ENCODE measurements around the gene MRPS18C. TPM values are rescaled to one million over a fixed set of nuclear protein-coding genes. Genes with fewer than 3 reads are reported as not detected.

Gene MRPS18C
- polyA plus RNA-seq (2014; cell fraction: cytosol; rRNA removed), result 27.2 and 95.7 TPM in 2 replicates
- polyA plus RNA-seq (2014; cell fraction: nucleus; rRNA removed), result 20.8 and 33.3 TPM in 2 replicates

DNA sequence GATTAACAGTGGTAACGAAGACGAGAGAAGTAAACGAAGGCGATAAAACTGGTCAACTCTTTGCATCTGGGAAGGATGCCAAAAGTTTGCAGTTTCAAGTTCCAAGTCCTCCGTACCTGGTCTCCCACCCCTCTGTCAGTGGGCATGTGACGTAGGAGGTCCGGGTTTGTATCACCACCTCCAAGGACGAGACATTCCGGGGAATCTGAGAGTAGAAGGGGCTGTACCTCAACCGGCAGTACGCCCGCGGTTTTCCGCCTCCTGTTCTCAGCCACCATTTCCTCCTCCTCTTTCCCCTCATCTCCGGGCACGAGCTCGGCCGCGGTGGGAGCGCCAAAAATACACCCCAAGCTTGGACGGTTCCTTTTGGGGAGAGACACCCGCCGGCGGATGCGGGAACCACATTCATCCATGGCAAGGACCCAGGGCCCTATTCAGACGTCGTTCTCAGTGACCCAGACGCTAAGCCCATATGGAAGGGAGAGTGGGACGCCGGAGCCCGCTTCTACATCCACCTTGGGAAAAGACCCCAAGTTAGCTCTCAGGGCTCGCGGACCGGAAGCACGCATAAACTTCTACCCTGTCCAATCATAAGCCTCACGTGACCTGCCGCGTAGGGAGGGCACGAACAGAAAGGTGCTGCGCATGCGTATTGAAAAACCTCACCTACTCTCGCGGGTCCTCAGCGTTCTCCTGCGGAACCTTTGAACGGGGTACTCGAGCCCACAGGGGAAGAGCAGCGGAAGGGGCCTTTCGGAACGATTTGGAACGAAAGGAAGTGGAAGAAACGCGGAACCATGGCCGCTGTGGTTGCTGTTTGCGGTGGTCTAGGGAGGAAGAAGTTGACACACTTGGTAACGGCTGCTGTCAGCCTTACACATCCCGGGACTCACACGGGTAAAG is at the start of gene MRPS18C, which contains the start of gene HELQ:
Gene MRPS18C, plus strand, starts transcription at position 778 of the 903 bp plus-strand sequence. Its CDS starts 20 bp downstream, at position 798.
Gene HELQ, minus strand, starts transcription at position 543 of the 903 bp plus-strand sequence. Its CDS starts 130 bp downstream, at position 413.
- DNase-seq (ENCODE audit: low spot score), result peak; percentile 98

DNA sequence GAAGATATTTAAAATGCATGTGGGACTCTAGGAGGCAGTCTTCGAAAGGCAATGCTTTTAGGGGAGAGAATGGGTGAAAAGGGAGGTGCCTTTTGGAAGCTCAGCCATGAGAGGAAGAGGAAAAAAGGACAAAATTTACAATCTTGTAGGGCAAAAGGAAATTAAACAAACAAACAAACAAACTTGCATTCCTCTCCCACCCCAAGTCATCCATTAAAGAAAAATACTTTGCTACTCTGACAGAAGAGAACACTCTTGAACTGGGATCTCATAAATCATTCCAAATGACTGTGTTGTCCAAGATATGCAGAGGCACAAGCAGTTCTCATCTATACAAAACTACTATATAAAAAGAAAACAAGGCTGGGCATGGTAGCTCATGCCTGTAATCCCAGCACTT is 47.0 kb upstream of the MRPS18C start:
- DNase-seq (ENCODE audit: low spot score), result no peak

GRCh38 chr4:83413676-83414075 is 42.2 kb upstream of the MRPS18C start:
- no peak for DNase-seq (ENCODE audit: low spot score)

DNA sequence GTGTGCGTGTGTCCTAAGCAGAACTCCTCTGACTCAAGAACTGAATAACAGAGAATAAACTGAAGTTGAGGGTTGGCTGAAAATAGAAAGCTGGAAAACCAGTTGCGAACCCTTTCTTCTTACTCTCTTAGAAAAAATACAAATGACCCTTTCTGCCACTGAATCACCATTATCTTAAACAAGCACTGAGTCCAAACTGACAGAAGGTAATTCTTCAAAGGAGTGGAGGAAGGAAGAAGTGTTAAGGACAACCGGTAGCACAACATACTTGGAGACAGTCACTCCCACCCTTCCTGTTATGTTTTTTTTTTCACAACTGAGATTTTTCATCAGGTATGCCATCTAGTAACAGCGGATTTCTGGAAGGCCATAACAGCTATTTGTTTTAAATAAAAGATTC is 38.3 kb upstream of the MRPS18C start:
- no peak for DNase-seq (ENCODE audit: low spot score)

DNA sequence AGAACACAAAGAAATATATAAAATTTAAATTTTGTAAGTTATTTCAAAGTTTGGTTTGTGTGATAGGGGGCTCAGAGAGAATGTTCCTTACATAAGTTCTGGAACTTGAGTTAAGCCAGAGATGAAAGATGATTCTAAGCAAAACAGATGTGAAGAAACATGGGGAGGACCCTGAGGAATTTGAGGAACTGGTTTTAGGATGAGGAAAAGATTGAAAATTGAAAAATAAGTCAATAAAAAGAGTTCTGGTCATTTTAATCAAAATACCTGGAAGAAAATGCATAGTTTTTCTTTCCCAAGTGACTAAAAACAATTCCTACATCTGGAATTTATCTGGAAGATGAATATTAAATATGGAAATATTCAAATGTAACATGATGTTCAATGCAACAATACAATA is 37.6 kb upstream of the MRPS18C start:
- no peak for DNase-seq (ENCODE audit: low spot score)

GRCh38 chr4:83431200-83431599 is 24.7 kb upstream of the MRPS18C start:
- no peak for DNase-seq (ENCODE audit: low spot score)

DNA sequence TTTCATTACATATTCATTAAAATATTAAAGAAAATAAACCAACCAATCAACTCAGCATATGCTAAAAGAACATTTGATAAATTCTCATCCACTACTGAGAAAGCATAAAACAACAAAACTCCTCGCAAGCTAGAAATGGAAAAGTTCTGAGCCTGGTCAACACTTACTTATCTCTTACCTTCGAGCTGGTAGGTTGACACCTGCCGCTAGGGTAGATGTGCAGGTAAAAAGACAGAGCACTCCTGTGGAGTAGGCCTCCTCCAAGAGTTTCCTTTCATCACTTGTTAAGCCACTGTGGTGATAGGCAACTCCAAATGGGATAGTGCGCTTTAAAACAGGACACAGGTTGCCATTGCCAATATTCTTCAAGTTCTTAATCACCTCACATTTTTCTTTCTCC is 19.2 kb upstream of the MRPS18C start:
- DNase-seq (ENCODE audit: low spot score), result no peak

DNA sequence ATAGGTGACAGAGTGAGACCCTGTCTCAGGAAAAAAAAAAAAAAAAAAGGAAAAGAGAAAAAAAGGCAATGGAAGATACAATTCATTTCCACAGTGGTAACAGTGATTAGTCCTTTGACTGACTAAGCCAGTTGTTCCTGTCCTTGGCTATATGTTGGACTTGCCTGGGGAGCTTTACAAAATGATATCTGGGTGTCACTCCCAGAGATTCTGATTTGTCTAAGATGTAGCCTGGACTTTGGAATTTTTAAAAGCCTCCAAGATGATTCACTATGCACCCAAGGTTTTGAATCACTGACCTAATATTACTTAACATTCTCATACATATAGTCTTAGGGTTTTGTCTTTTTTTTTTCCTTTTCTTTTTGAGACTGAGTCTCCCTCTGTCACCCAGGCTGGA is 17.1 kb upstream of the MRPS18C start:
- no peak for DNase-seq (ENCODE audit: low spot score)

DNA sequence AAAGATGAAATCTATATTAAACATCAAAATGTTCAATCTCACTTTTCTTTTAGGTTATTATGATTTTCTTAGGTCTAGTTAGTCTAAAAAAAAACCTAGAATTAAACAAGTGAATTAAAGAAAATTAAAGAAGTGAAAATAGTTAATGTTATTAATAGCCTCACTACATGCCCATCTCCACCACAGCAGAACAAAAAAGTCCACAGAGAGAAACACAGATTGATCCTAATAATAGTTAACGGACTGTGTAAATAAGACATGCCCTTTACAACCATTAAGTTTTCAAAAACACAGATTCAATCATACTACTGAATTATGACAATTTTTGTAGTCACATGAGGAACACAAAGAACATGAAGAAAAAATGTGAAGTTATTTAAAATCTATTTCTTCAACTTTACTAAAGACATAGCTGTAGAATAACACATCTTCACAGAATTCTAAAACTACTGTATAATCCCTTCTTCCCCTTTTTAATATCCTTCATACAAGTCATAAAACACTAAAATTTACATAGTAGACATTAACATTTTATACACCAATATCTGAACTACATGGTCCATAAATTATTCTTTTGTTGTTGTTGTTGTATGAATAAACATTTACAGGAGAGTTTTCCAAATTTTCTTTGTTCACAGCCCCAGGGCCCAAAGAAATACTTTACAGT is 15.6 kb upstream of the MRPS18C start:
- no peak for DNase-seq (ENCODE audit: low spot score)

DNA sequence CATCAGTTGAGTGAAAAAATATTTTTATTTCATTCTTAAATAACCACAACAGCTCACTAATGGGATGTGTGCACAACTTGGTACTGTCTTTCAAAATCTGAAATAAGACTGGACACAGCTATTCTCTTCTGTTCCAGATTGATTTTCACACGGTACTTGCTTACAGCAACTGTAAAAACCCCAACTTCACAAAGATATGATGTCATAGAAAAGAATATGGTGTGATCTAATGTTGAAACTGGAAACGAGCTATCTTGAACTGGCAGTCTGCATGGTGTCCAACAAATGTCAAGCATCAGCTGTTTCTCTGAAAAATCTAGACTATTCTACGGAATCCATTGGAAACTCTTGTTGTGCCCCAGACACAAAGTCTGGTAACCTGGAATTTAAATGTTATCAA is 15.0 kb upstream of the MRPS18C start:
- no peak for DNase-seq (ENCODE audit: low spot score)

DNA sequence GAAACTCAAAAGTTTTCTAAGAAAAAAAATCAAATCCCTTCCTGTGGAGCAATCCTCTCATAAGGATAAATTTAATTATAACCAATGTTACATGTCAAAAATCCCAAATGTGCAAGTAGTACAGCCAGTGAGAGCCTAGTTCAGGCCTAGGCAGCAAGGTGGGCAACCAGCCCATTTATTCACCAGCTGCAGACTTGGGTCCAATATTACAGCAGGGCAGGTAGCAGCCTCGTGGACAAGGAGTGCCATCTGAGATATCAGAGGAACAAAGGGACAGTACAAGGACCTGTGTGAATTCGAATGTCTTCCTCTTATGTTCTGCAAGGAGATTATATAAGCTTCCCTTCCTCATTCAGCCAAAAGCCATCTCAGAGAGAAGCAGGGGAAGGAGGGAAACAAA is 6.8 kb upstream of the MRPS18C start:
- no peak for DNase-seq (ENCODE audit: low spot score)

DNA sequence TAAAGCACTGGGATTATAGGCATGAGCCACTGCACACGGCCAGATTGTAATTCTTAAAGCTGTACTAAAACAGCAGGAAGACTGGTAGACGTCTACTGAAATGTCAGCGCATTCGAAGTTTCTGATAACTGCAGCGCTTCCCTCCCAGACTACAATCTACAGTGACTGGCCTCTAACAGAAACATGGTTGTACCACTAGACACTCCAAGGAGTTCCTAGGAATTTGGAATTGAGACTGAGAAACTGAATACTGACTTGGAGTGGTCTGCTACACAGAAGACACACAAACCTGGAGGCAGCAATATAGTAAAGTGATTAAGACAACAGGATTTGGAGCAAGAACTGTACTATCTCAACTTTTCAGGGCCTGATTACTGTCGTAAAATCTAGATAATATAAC is 1.2 kb upstream of the MRPS18C start:
- DNase-seq (ENCODE audit: low spot score), result no peak

- DNase-seq (ENCODE audit: low spot score), result no peak
Measured at GRCh38 chr4:83456184-83456501, 285 bp downstream of the MRPS18C start.

DNA sequence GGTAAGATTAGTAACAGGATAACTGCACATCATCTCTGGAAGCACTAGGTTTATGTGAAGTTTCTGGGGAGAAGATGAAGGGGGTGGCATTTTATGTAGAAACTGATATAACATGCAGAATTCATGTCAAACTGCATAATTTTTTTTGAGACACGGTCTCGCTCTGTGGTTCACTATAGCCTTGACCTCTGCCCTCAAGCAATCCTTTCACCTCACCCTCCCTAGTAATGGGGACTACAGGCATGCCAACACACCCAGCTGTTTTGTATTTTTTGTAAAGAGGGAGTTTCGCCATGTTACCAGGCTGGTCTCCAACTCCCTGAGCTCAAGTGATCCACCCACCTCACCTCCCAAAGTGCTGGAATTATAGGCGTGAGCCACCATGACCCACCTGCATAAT is 17.6 kb downstream of the MRPS18C start:
- DNase-seq (ENCODE audit: low spot score), result no peak

DNA sequence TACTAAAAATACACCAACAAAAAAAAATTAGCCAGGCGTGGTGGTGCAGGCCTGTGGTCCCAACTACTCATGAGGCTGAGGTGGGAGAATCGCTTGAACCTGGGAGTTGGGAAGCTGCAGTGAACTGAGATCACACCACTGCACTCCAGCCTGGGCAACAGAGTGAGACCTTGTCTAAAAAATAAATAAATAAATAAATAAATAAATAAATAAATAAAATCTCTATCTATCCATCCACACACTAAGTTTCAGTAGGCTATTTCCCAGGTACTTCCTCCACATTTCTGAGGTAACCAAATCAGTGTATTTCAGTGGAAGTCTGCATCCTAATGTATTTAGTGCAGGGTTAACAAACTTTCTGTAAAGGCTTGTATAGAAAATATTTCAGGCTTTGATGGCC is 18.1 kb downstream of the MRPS18C start:
- no peak for DNase-seq (ENCODE audit: low spot score)

DNA sequence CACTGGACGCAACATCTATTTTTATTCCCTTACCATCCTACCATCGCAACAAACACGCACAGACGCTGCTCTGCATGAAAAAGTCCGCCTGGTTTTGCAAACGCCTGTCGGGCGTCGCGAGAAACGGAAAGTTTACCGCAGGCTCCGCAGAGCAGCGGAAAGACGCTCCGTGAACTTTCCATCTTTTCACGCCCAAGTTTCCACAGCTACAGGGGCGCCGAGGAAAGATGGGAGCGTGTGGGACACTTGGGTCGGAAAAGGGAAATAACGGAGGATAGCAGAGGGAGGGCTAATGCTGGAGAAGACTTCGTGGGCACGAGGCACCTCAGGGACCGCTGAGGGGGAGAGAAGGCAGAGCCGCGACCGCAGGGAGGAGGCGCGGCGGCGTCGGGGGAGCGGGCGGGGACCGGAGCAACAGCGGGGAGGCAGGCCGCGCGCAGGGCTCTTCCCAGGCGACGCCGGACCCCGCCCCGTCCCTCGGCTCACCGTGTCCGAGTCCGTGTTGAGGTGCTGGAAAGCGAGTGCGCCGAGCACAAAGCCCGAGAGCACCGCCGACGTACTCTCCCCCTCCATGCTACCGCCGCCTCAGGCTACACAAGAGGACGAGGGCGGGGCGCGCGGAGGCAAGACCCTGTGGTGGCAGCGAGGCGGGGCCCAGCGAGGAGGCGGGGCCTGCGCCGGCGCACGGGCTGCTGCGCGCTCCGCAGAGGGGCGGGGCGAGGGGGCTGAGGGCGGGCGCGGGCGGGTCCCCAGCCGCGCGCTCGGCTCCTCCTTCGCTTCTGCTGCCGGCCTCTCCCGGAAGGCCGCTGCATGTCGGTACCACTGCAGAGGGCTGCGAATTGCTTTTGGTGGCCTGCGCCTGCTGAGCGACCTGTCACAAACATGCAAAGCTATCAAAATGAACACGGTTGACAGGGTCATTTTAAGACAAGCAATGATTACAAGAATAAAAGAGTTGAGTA is 28.9 kb downstream of the MRPS18C start, which contains the start of gene ABRAXAS1:
Gene ABRAXAS1, minus strand, starts transcription at position 601 of the 962 bp plus-strand sequence. Its CDS starts 28 bp downstream, at position 573.
- DNase-seq (ENCODE audit: low spot score), result peak; percentile 92

DNA sequence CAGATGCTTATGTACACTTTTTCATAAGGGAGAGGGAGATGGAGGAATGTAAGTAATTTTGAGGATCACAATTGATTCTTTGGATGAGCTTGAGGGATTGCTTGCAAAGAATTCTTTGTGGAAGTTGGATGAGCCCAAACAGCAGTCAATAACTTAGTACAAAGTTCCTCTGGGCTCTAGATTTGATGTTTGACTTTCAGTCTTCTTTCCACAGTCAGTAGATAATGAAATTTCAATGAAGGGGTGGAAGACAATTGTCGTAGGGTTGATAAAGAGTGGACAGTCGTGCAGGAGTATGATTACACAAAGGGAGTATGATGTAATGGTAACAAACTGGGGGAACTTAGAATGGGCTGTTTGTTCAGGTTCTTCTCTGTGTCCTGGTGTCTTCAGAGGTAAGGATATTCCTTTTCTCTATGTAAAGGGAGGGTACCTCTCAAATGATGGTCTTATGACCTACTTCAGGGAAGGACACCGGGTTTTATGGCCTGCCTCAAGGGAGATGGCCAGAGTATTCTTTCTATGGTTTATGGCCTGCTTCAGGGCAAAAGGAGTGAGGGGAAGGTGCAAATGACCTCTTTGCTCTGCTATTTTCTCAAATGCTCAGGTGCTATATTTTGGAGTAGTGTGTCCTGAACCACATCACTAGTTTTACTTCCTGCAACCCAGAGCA is 30.7 kb downstream of the MRPS18C start:
- DNase-seq (ENCODE audit: low spot score), result no peak

DNA sequence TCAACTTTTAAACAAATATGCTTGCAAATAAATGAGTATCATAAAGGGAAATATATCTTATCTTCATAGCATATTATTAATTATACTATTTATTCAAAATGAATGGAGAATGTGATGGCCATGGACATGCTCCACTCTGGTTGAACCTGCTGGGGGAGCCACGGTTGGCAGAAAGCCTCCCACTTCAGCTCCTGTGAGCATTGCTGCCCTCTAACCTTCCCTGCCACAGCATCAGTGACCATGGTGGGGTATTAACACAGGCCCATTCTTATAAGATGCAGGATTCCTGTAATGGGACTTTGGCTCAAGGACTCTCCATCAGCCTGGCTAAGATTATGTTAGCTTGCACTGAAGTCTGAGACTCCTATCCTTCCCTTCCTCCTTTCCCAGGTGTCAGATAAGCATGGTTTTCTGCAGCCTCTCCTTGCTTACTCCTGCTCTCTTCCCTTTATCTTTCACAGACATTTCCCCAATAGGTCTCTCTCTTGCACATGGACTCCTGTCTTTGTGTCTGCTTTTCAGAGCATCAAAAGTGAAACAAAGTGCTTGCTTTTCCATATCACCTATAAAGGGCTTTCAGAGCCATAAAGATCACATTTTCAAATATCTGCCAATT is 34.0 kb downstream of the MRPS18C start:
- DNase-seq (ENCODE audit: low spot score), result no peak

- DNase-seq (ENCODE audit: low spot score), result peak; percentile 6
Measured at GRCh38 chr4:83490876-83491450, 35.1 kb downstream of the MRPS18C start.

All from SK-N-DZ (cell line).